Keratinocyte (primary cell): ENCODE measurements around the gene ABCG4. TPM values are rescaled to one million over a fixed set of nuclear protein-coding genes. Genes with fewer than 3 reads are reported as not detected.
"Not testable (repeated sequence)": the region's sequence is repeated elsewhere in the genome, so short reads cannot be mapped to it uniquely, and the experiment has no call there.

Source experiments
- DNase-seq: peaks from one replicate; pipeline ENCODE4 v3.0.0-alpha.2; 2011; ENCODE audit warnings: low read depth, missing footprints, low spot score
- FAIRE-seq: peaks from 2 replicates; lab custom pipeline; 2011; peaks lifted over from hg19 to GRCh38; lab: Jason Lieb, UNC
- H2AFZ ChIP-seq: 2 replicates; pipeline ENCODE4 v1.6.0; 2012; ENCODE audit warnings: low read length, control low read depth, inconsistent platforms; ENCODE audit not compliant: control insufficient read depth
- H3K27ac ChIP-seq: 2 replicates; pipeline ENCODE4 v1.5.1; 2011; ENCODE audit warnings: low read length; ENCODE audit not compliant: control insufficient read depth, insufficient read depth
- H3K27me3 ChIP-seq: 3 replicates; pipeline ENCODE4 v1.6.0; 2011; ENCODE audit warnings: low read length; ENCODE audit not compliant: control insufficient read depth, insufficient read depth; ENCODE audit errors: extremely low read depth
- H3K36me3 ChIP-seq, 2 experiments: 2 replicates in 1 of 2; 3 replicates in 1 of 2; pipeline ENCODE4 v1.5.1; 2011; ENCODE audit warnings: low read length in 2 of 2, mild to moderate bottlenecking in 1 of 2; ENCODE audit not compliant: control insufficient read depth in 2 of 2, insufficient read depth in 2 of 2; ENCODE audit errors: extremely low read depth in 1 of 2
- H3K4me1 ChIP-seq: 3 replicates; pipeline ENCODE4 v1.5.1; 2011; ENCODE audit warnings: low read length; ENCODE audit not compliant: control insufficient read depth, insufficient read depth; ENCODE audit errors: extremely low read depth
- H3K4me2 ChIP-seq: 3 replicates; pipeline ENCODE4 v1.6.0; 2011; ENCODE audit warnings: low read depth, low read length; ENCODE audit not compliant: control insufficient read depth, insufficient read depth; ENCODE audit errors: extremely low read depth
- H3K4me3 ChIP-seq, 3 experiments: fragments of 200-600 bp in 1 of 3; sonication (generic) in 1 of 3; 2 replicates in 2 of 3; 3 replicates in 1 of 3; pipeline ENCODE4 v1.5.1; 2011 to 2016; ENCODE audit warnings: low read length in 3 of 3, mild to moderate bottlenecking in 3 of 3, control low read depth in 2 of 3, inconsistent platforms in 1 of 3, low read depth in 1 of 3, mixed read lengths in 1 of 3, mixed run types in 1 of 3, moderate library complexity in 1 of 3; ENCODE audit not compliant: control insufficient read depth in 2 of 3, insufficient read depth in 2 of 3; ENCODE audit errors: extremely low read depth in 1 of 3
- H3K79me2 ChIP-seq: 2 replicates; pipeline ENCODE4 v1.6.0; 2012; ENCODE audit warnings: low read length; ENCODE audit not compliant: control insufficient read depth, insufficient read depth
- H3K9ac ChIP-seq: 3 replicates; pipeline ENCODE4 v1.6.0; 2011; ENCODE audit warnings: low read length; ENCODE audit not compliant: control insufficient read depth, insufficient read depth; ENCODE audit errors: extremely low read depth
- H3K9me1 ChIP-seq: 3 replicates; pipeline ENCODE4 v1.6.0; 2011; ENCODE audit warnings: low read length; ENCODE audit not compliant: control insufficient read depth, insufficient read depth; ENCODE audit errors: extremely low read depth
- H3K9me3 ChIP-seq: 2 replicates; pipeline ENCODE4 v1.5.1; 2012; ENCODE audit warnings: low read depth, low read length; ENCODE audit not compliant: control insufficient read depth
- H4K20me1 ChIP-seq: 3 replicates; pipeline ENCODE4 v1.6.0; 2011; ENCODE audit warnings: low read length; ENCODE audit not compliant: control insufficient read depth, insufficient read depth; ENCODE audit errors: extremely low read depth
- EZH2 ChIP-seq: IDR thresholded peaks from one replicate; pipeline ENCODE4 v1.6.1; 2012; ENCODE audit warnings: inconsistent platforms, mild to moderate bottlenecking, low read length, moderate library complexity
- dilution Hi-C: fragments of 300-500 bp; cut with MboI; formaldehyde crosslinking; loops from one replicate; pipeline ENCODE4 v1.7.0; 2020; ENCODE audit warnings: low sequenced_read_pairs; ENCODE audit not compliant: extremely low pct_ligation_motif_present
- polyA plus RNA-seq, 5 experiments: library from polyadenylated mRNA; depleted of rRNA in 3 of 5; stranded (reverse) in 3 of 5; stranded (forward) in 1 of 5; unstranded in 1 of 5; fragments of >200 nt; gene quantifications; 1 replicate in 1 of 5; 2 replicates in 3 of 5; 3 replicates in 1 of 5; pipeline versions ENCODE4 v1.2.1 to v1.2.3, GENCODE V29; 2011 to 2012; ENCODE audit warnings: missing spikeins in 2 of 5, low read depth in 1 of 5, low replicate concordance in 1 of 5
- TF ChIP-seq, protein P1 (sequence below), 3 experiments: IDR thresholded peaks in 1 of 3; conservative IDR thresholded peaks in 1 of 3; optimal IDR thresholded peaks in 1 of 3; 2 replicates in 2 of 3; 3 replicates in 1 of 3; pipeline versions ENCODE3 to v1.5.1; 2011; ENCODE audit warnings: low read length in 3 of 3, mild to moderate bottlenecking in 3 of 3, moderate library complexity in 2 of 3, control low read depth in 1 of 3, inconsistent platforms in 1 of 3; ENCODE audit not compliant: insufficient read depth in 2 of 3; ENCODE audit errors: extremely low read depth in 1 of 3

Gene ABCG4
- polyA plus RNA-seq, 1 donor (not counting 4 experiments of a cell fraction or from before 2014, with no cell fraction given): 0.14 TPM

DNA sequence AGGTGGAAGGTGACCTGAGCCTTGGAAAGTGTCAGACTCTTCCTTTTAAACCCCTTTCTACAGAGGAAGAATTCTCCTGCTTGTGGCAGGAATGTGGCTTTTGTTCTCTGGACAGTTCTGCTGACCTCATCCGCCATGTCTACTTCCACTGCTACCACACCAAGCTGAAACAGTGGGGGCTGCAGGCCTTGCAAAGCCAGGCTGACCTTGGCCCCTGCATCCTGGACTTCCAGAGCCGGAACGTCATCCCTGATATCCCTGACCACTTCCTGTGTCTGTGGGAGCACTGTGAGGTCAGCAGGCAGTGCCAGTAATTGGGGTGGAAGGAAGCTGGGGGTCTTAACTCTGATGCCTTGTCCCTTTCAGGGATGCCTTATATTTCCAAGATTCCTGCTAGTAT is 18.2 kb upstream of the ABCG4 start:
- dilution Hi-C loops: no loop called here
- Histone ChIP-seq H3K79me2 (peaks cover 2% of the 10 kb centered on the region), H3K9ac (no peak overlapping the region), H3K4me1 (peaks cover 2% of the 10 kb centered on the region), H3K36me3 (peaks cover 22 to 41% of the 10 kb centered on the region in 2 experiments), H2AFZ (no peak overlapping the region), H3K4me2 (no peak overlapping the region), H3K9me3 (no peaks in the 10 kb centered on the region), H3K4me3 (no peak overlapping the region), H3K27me3 (no peaks in the 10 kb centered on the region), H3K27ac (no peak overlapping the region), H3K9me1 (no peaks in the 10 kb centered on the region), H4K20me1 (no peaks in the 10 kb centered on the region)
- DNase-seq: no peak
- FAIRE-seq: no peak
- no peak for TF ChIP-seq EZH2
- TF ChIP-seq, protein P1, sequence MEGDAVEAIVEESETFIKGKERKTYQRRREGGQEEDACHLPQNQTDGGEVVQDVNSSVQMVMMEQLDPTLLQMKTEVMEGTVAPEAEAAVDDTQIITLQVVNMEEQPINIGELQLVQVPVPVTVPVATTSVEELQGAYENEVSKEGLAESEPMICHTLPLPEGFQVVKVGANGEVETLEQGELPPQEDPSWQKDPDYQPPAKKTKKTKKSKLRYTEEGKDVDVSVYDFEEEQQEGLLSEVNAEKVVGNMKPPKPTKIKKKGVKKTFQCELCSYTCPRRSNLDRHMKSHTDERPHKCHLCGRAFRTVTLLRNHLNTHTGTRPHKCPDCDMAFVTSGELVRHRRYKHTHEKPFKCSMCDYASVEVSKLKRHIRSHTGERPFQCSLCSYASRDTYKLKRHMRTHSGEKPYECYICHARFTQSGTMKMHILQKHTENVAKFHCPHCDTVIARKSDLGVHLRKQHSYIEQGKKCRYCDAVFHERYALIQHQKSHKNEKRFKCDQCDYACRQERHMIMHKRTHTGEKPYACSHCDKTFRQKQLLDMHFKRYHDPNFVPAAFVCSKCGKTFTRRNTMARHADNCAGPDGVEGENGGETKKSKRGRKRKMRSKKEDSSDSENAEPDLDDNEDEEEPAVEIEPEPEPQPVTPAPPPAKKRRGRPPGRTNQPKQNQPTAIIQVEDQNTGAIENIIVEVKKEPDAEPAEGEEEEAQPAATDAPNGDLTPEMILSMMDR (optimal IDR thresholded peaks at IDR 0.05 in 1 of 3, IDR thresholded peaks at IDR 0.05 in 1 of 3, conservative IDR thresholded peaks at IDR 0.05 in 1 of 3; ENCODE audit: extremely low read depth in 1 of 3, insufficient read depth in 2 of 3, low read length in 3 of 3): no peak

DNA sequence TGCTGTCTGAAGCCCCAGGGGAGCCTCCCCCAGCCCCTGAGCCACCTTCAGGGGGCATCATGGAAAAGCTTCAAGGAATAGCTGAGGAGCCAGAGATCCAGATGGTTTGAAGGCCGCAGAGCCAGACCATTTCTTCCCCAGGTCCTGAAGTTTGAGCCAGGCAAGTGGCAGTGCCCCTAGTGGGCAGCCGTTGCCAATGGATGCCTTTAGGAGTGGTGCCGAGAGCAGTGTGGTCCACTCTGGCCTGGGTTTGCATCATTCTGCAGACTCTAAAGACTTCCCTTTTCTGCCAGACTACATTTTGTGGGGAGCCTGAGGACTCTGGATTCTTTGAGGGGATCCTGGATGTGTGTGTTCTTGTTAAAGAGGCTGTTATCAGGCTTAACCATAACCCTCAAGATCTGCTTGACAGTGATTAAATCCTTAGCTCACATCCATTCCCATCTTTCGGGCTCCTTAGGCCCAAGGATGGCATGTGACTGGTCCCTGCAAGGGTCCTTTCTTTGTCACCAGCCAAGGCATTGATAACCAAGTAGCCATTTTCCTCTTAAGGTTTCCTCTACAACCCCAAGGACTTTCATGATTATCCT is 14.4 kb upstream of the ABCG4 start:
- Histone ChIP-seq H3K9ac (no peak overlapping the region), H3K36me3 (peaks cover 22 to 39% of the 10 kb centered on the region in 2 experiments), H3K9me1 (no peaks in the 10 kb centered on the region), H2AFZ (no peak overlapping the region), H3K4me2 (no peak overlapping the region), H4K20me1 (no peaks in the 10 kb centered on the region), H3K4me1 (no peaks in the 10 kb centered on the region), H3K9me3 (no peaks in the 10 kb centered on the region), H3K27ac (no peak overlapping the region), H3K4me3 (no peak overlapping the region), H3K79me2 (no peaks in the 10 kb centered on the region), H3K27me3 (no peaks in the 10 kb centered on the region)
- no peak for FAIRE-seq
- no peak for DNase-seq
- dilution Hi-C loops: no loop called here
- no peak for TF ChIP-seq EZH2
- TF ChIP-seq, protein P1 (optimal IDR thresholded peaks at IDR 0.05 in 1 of 3, IDR thresholded peaks at IDR 0.05 in 1 of 3, conservative IDR thresholded peaks at IDR 0.05 in 1 of 3; ENCODE audit: extremely low read depth in 1 of 3, insufficient read depth in 2 of 3, low read length in 3 of 3): peak; percentile 64 to 72 (median 64)

DNA sequence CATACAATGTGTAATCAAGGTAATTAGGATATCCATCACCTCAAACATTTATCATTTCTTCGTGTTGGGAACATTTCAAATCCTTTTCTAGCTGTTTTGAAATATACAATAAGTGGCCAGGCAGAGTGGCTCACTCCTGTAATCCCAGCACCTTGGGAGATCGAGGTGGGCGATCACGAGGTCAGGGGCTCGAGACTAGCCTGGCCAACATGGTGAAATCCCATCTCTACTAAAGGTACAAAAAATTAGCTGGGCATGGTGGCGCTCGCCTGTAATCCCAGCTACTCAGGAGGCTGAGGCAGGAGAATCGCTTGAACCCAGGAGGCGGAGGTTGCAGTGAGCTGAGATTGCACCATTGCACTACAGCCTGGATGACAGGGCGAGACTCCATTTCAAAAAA is 9.6 kb upstream of the ABCG4 start:
- H3K9me3 ChIP-seq, H4K20me1 ChIP-seq, H3K27ac ChIP-seq, H3K36me3 ChIP-seq, H2AFZ ChIP-seq, H3K27me3 ChIP-seq, H3K79me2 ChIP-seq, H3K4me2 ChIP-seq, H3K4me1 ChIP-seq, dilution Hi-C loops, H3K4me3 ChIP-seq, H3K9ac ChIP-seq, H3K9me1 ChIP-seq, FAIRE-seq, DNase-seq: not testable (repeated sequence)
